GM19397 (cell line): ENCODE data around the gene SHISA2.

ENCODE experiments used
- ATAC-seq: cut with Tn5 transposase; IDR thresholded peaks from one replicate; pipeline ENCODE4 v1.9.1; 2021; ENCODE audit warnings: mild to moderate bottlenecking, moderate library complexity; ENCODE audit not compliant: unreplicated experiment

The SHISA2 gene

GRCh38 chr13:26019881-26020870 is 31.6 kb downstream of the SHISA2 start:
- ATAC-seq = no peak

GRCh38 chr13:26019251-26019650 is 32.6 kb downstream of the SHISA2 start:
- ATAC-seq = no peak

- ATAC-seq = no peak
Observed at GRCh38 chr13:26017932-26018665, 33.7 kb downstream of the SHISA2 start.

GRCh38 chr13:26017196-26017921 is 34.5 kb downstream of the SHISA2 start:
- ATAC-seq = no peak

- ATAC-seq = no peak
Observed at GRCh38 chr13:26016189-26016588, 35.6 kb downstream of the SHISA2 start.

- ATAC-seq = no peak
Observed at GRCh38 chr13:26015271-26016125, 36.3 kb downstream of the SHISA2 start.

GRCh38 chr13:26012995-26013394 is 38.8 kb downstream of the SHISA2 start:
- ATAC-seq = no peak

- ATAC-seq = no peak
Observed at GRCh38 chr13:26011996-26012821, 39.6 kb downstream of the SHISA2 start.

GRCh38 chr13:26011208-26011573 is 40.6 kb downstream of the SHISA2 start:
- ATAC-seq = no peak

- ATAC-seq = no peak
Observed at GRCh38 chr13:26010487-26011207, 41.2 kb downstream of the SHISA2 start.

- no peak for ATAC-seq
Observed at GRCh38 chr13:26007261-26008125, 44.3 kb downstream of the SHISA2 start.
